ENCODE measurements around the gene ATF6.
A peak's percentile ranks its signal among the peaks of the same experiment; 100 is the strongest.
"Not testable (repeated sequence)": the region's sequence is repeated elsewhere in the genome, so short reads cannot be mapped to it uniquely, and the experiment has no call there.

Gene ATF6

DNA sequence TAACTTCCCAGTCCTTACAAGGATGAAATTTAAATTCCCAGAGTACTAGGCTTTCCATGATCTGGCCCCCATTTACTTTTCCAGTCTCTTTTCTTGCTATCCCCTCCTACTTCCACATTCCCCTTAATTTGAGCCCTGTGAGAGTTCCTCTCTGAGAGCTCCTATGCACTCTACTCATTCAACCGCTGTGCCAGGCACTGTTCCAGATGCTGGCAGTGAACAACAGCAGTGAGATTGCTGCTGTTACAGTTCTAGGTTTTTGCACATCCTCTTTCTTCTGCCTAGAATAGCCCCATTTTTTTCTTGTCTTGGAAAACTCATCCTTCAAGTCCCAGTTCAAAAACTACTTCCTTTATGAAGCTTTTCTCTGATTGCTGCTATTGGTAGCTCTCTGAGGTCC lies 18.8 kb downstream of the ATF6 start:
- DNase-seq, result no peak

DNA sequence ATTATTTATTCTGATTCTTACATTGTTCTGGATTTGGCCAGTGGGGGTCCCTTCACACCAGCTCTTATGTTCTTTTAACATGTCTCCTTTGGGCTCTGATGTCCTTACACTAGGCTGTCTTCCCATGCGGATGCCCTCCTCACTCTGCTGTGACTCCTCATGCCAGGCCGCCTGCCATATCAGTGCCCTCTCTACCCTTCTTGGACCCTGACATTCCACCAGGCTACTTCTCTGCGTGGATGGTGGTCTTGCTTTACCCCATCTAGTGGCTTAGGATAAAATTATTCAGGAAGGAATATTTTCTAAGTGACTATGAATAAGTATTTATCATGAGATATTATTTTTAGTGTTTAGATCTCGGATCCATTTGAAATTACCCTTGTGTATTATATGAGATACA lies 21.2 kb downstream of the ATF6 start:
- DNase-seq, result no peak

DNA sequence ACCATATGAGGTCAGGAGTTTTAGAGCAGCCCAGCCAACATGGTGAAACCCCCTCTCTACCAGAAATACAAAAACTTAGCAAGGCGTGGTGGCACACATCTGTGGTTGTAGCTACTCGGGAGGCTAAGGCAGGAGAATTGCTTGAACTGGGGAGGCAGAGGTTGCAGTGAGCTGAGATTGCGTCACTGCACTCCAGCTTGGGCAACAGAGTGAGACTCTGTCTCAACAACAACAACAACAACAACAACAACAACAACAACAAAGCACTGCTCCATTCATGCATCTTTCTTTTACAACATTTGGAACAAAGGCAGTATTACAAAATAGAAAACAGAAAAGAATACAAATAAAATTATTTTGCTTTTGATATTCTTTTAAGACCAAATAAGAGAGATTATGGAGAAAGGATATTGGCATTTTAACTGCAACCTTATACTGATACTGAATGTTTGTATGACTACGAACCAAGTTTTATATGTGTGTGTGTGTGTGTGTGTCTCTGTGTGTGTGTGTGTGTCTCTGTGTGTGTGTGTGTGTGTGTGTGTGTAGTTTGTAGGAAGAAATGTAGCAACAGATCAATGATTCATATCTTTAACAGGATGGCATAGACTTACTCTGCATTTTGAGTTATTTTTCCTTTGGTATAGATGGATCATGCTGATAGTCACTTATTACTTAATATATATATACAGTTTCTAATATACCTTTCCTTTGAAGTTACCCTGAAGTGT lies 24.6 kb downstream of the ATF6 start:
- DNase-seq, result no peak

DNA sequence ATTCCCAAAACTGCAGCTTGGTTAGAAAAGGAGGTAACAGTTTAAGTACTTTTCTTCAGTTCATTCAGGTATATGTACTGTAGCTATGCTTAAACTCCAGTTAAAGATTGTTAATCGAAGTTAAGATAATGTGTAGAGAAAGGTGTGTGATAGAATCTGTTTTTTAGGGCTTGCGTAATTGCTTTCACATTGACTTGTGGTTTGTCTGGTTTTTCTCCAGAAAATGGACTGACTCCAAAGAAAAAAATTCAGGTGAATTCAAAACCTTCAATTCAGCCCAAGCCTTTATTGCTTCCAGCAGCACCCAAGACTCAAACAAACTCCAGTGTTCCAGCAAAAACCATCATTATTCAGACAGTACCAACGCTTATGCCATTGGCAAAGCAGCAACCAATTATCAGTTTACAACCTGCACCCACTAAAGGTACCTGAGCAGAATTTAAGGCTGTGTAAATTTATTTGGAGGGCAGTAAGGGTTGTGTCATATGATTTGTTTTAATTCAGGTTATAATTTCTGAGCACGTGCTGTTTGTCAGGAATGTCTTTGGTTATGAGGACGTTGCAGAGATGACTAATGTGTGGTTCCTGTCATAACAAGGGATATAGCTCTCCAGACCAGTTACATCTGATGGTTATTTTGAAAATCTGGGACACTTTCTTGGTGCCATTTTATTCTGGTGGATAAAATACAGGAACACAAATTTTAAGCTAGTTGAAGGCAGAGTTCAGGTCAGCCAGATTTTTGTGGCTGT lies 26.0 kb downstream of the ATF6 start:
- DNase-seq, result no peak

DNA sequence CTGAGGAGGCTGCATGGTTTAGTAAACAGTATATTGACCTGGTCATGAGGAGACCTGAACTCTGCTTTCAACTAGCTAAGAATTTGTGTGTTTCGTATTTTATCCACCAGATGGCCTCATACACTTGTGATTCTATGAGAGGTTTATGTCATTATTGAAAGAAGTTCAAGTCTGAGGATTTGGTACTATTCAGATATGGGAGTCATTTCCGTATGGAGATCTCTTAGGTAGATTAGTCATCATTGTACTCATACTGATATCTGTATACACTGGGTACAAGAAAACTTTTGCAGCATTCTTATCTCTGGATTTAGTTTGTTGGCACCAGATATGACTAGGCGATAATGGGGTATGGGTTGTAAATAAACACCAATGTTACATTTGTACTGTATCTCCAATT lies 26.6 kb downstream of the ATF6 start:
- peak; percentile 66 for DNase-seq

DNA sequence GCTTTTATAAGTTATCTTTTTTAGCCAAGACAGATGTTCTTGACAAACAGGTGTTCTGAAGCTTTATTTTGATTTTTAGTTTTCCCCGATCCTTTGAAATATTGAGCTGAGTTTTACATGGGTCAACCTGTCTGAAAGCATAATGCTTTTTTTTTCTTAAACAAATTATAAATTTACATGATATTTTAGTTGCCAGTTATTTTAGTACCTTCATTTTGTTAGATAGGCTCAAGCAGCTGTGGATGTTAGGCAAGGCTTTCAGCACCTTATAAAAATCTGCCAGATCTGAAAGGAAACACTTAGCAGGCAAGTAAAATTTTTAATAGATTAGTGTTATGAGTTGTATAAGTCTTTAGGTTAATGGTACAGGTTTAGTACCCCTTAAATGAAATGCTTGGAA lies 33.7 kb downstream of the ATF6 start:
- no peak for DNase-seq

DNA sequence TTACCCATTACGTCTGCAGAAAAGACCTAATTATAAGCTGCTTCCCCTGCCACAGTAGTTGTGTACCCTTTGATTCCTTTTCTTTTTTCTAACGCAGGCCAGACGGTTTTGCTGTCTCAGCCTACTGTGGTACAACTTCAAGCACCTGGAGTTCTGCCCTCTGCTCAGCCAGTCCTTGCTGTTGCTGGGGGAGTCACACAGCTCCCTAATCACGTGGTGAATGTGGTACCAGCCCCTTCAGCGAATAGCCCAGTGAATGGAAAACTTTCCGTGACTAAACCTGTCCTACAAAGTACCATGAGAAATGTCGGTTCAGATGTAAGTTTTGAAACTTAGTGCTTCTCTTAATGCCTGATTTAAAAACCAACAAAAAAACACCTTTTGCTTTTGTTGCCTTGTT lies 35.8 kb downstream of the ATF6 start:
- peak; percentile 82 for DNase-seq

DNA sequence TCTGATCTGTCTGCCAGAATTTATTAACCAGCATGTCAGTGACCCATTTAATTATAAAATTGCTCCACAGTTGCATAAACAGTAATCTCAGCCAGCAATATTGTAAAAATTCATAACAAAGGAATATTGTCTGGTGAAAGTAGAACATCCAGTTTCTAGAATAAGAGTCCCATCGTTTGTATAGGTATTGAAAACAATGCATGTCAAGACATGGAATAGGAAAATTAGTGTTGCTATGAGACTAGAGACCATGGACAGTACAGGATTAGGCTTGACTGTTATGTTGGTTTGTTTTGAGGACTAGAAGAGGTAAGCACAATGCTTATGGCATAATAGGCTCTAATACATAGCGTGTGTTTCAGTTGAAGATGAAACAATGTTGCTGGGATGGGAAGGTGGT lies 37.1 kb downstream of the ATF6 start:
- DNase-seq, result no peak

DNA sequence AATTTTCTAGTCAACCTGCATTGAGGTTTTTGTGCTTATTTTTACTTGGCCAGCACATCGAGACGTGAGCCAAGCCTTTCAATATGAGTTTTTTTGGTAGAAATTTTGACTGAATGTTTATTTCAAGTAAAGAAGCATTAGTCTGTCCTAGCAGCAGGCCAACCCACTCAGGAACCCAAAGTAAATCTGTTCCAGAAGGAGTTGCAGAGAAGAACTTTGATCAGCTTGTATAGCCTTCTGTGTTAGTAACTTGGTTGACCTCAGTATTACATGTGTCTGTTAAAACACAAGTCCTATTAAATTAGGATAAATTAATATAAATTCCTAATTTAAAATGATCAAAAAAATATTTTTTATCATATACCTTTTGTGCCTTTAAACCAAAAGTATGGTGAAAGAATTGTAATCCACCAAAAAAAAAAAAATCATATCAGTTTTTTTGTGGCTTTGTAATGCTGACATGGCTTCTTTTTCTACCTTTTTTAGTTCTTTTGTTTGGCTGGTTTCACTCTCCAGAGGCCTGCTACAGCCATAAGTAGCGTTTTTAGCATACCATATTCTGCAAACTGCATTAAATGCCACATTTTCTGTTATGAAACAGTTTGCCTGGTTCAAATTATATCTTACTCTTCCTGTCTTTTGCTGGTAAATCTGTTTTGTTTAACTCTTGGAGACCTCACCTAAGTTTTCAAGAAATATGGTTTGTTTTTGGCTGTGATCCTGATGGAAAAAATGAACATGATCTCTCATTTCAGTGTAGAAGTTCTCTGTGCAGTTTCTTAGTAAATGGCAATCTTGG lies 39.5 kb downstream of the ATF6 start:
- peak; percentile 71 for DNase-seq

DNA sequence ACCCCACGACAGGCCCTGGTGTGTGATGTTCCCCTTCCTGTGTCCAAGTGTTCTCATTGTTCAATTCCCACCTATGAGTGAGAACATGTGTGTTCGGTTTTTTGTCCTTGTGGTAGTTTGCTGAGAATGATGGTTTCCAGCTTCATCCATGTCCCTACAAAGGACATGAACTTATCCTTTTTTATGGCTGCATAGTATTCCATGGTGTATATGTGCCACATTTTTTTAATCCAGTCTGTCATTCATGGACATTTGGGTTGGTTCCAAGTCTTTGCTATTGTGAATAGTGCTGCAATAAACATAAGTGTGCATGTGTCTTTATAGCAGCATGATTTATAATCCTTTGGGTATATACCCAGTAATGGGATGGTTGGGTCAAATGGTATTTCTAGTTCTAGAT lies 43.1 kb downstream of the ATF6 start:
- not testable (repeated sequence) for DNase-seq

DNA sequence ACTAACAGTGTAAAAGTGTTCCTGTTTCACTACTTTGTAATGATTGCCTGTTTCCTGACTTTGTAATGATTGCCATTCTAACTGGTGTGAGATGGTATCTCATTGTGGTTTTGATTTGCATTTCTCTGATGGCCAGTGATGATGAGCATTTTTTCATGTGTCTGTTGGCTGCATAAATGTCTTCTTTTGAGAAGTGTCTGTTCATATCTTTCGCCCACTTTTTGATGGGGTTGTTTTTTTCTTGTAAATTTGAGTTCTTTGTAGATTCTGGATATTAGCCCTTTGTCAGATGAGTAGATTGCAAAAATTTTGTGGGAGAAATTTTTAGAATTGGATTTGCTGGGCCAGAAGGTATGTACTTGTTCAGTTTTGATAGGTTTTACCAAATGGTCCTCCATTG lies 43.5 kb downstream of the ATF6 start:
- DNase-seq, result not testable (repeated sequence)

DNA sequence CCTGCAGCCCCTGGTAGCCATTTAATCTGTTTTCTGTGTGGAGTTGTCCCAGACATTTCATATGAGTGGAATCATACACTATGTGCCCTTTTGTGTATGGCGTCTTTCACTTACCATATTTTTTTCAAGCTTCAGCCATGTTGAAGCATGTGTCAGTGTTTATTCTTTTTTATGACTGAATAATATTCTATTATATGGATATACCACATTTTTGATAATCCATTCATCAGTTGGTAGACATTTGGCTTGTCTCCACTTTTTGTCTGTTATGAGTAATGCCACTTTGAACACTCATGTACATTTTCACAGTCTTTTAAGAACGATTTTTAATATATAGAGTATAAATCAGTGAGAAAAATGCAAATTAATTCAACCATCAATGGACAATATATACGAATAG lies 44.7 kb downstream of the ATF6 start:
- no peak for DNase-seq

DNA sequence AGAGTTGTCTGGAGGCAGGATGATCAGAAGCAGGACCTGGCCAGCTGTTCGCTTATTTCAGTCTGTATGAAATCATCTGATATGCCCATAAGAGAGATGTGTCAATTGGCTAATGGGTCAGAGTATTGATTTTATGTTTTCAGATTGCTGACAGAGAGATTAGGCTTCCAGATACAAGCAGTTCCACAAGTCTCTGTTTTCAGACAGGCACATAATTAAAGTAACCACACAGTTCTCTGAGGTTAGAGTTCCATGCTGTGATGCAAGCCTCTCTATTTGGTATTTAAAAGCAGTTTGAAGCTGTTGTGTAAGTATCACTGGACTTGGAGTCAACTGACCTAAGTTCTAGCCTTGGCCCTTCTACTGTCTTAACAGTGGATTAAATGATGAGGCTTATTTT lies 50.1 kb downstream of the ATF6 start:
- DNase-seq, result no peak

DNA sequence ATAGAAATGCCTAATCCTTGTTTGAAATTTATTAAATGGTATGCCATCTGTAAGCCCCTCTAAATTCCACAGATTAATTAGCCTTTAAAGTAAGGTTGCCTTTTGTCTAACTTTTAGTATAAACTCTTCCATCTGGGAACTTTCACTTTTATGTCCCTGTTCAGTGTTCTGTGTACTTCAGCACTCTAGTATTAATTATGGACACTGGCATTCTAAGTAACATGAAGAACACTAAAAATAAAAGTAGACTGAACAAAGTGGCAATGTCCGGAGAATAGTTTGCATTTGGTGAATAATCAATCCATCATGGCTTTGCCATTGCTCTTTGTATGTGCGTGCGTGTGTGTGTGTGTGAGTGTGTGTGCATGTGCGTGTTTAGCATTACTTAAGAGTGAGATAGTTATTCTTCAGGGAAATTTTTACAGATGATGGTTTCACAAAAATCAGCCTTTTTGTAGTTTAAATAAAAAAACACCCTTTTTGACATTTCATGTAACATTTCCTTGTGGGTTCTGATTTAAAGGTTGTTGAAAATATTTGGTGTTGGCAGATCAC lies 51.1 kb downstream of the ATF6 start:
- no peak for DNase-seq

DNA sequence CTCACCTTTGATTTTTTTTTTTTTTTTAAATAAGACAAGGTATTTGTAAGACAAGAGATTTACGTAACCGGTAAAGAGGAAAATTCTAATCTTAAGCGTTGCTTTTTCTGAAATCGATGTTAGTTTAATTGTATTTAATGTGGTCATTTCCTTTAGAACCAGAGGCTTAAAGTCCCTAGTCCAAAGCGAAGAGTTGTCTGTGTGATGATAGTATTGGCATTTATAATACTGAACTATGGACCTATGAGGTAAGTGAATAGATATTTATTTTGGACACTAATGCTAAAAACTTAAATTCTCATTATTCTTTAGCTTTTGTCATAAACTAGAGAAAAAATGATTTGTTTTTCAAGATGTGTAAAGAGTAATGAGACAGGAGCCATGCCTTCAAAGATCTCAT lies 54.8 kb downstream of the ATF6 start:
- DNase-seq, result no peak

DNA sequence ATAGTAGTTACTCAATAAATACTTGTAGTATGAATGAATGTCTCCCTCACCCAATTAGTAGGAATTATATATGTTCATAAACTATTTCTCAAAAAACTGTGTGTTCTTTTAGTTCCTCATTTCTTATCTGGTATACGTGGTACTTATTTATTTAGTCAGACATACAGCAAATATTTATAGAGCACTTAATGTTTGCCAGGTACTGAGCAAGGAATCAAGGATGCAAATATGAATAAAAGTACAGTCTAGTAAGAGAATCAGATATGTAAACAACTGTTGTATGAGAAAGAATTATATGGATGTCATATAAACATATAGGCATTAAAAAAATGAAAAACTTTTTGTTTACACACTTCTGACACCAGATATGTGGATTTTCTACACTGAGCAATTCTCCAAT lies 58.5 kb downstream of the ATF6 start:
- DNase-seq, result no peak

DNA sequence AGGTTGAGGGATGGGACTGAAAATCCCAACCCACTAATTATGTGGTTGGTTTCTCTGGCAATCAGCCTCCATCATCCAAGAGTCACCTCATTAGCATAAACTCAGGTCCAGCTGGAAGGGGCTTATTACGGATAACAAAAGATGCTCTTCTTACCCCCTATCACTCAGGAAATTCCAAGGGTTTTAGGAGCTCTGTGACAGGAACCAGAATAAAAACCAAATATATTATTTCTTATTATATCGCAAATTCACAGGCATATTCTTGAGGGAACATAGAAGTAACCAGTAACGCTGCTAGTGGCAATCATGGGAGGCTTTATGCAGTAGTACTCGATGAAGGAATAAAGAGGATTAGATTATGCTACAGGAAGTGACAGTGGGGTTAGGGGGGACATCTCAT lies 59.7 kb downstream of the ATF6 start:
- DNase-seq, result no peak

DNA sequence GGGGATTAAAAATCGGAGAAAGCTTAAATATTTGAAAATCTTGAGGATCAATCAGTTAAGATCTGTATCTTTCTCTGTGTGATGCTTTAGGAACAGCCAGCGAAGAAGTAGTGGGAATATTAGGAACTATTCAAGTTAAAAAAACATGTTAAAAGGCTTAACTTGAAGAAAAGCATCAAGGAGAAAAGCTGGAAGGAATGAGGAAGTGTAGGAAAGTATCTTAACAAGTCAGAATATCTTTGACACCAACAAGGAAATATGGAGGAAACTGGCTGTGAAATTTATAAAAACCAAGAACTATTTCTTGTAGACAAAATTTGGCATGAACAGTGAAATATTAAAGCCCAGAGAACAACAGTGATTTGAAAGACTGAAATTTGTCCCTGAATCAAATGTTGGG lies 60.4 kb downstream of the ATF6 start:
- no peak for DNase-seq

DNA sequence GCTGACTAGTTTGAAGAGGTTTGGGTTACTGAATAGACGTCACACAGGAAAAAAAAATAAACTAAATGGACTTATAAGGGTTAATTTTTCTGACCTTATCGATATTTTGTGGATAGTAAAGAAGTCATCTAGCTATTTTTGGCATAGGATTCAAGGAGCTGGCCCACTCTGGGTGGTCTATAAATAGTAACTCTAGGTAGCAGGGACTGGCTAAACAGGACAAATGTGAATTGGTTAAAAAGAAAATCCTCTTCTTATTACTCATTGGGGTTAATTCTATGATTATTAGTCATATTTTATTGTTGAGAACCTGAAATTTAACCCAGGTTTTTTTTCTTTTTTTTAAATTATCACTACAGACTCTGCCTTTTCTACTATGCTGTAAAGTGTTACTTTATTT lies 61.7 kb downstream of the ATF6 start:
- DNase-seq, result no peak

DNA sequence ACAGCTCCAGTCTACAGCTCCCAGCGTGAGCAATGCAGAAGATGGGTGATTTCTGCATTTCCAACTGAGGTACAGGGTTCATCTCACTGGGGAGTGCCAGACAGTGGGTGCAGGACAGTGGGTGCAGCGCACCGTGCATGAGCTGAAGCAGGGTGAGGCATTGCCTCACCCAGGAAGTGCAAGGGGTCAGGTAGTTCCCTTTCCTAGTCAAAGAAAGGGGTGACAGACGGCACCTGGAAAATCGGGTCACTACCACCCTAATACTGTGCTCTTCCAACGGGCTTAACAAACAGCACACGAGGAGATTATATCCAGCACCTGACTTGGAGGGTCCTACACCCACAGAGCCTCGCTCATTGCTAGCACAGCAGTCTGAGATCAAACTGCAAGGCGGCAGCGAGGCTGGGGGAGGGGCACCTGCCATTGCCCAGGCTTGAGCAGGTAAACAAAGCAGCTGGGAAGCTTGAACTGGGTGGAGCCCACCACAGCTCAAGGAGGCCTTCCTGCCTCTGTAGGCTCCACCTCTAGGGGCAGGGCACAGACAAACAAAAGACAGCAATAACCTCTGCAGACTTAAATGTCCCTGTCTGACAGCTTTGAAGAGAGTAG lies 66.3 kb downstream of the ATF6 start:
- DNase-seq, result not testable (repeated sequence)

DNA sequence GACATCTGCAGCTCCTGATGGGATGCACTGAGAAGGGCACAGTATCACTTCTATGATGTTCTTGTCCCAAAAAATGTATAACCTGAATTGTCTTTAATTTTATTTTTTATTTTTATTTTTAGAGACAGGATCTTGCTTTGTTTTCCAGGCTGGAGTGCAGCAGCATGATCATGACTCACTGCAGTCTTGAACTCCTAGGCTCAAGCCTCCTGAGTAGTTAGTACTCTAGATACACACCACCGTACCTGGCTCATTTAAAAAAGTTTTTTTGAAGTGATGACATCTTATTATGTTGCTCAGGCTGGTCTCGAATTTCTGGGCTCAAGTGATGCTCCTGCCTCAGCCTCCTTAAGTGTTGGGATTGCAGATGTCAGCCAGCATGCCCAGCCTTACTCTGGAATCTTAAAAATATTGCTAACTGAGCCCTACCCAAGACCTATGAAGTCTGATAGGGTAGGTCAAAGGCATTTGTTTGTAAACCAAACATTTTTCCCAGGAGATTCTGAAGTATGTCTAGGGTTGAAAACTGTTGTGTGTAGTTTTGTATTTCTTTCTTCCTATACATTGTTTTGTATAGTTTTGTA lies 68.9 kb downstream of the ATF6 start:
- DNase-seq, result no peak

DNA sequence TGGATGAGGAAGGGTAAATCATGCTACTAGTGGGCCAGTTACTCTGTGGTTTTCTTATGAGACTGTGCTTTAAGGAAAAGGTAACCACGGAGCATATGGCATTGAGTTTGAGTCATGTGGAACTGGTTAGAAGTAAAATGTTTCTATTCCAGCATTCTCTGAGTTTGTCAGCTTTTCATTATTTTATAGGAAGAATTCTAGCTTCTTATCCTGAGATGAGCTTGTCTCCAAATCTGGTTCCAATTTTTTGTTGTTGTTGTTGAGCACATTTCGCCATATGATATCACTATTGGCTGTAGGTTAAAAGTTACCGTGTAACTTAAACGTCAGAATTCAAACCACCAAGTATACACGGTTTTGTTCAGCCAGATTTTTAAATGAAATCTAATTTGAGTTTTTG lies 69.9 kb downstream of the ATF6 start:
- no peak for DNase-seq

DNA sequence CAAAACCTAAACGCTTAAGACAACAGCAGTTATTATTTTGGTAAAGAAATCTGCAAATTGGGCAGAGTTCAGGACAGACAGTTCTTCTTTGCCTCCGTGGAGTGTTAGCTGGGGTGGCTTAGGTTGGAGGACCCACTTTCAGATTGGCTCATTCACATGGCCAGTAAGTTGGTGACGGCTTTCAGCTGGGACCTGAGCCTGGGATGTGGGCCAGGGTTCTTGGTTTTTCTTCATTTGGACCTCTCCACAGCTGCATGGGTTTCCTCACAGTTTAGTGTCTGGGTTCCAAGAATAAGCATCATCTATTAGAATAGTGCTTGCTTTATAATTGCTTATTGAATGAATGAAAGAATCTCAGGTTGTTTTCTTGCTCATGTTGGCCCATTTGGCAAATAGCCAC lies 72.2 kb downstream of the ATF6 start:
- no peak for DNase-seq

Data from RPMI8226 (cell line).